Adrenal gland (tissue), 5 donors: ENCODE data around the gene SDR42E2.
"Not testable (repeated sequence)": the region's sequence is repeated elsewhere in the genome, so short reads cannot be mapped to it uniquely, and the experiment has no call there.

Source experiments
- POLR2A ChIP-seq, 2 donors: fragments of 450-650 bp; IDR thresholded peaks; one replicate each; pipeline ENCODE4 v1.6.1; 2017; ENCODE audit warnings: antibody characterized with exemption in 2 of 2, mild to moderate bottlenecking in 2 of 2, moderate library complexity in 1 of 2
- TF ChIP-seq, protein P1 (sequence below), 6 experiments: fragments of 450-650 bp in 4 of 6; fragments of 200-600 bp in 2 of 6; sonication (generic) in 1 of 6; IDR thresholded peaks; 1 replicate in 5 of 6; 2 replicates in 1 of 6; pipeline versions ENCODE4 v1.5.1 to v1.8.0; 2016 to 2021; ENCODE audit warnings: antibody characterized with exemption in 6 of 6, mild to moderate bottlenecking in 2 of 6, moderate library complexity in 1 of 6
- donor health status: DM: no; HTN: no; CAD: no.

DNA sequence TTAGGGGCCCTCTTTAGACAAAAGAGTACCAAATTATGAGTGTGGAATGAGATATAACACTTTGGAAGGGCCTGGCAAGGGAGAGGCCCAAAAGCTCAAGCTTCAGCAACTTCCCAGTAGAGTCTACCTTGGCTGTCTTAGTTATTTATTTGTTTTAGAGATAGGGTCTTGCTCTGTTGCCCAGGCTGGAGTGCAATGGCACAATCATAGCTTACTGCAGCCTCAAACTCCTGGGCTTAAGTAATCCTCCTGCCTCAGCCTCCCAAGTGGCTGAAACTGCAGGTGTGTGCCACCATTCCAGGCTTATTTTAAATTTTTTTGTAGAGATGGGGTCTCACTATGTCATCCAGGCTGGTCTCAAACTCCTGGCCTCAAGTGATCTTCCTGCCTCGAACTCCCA lies 10.3 kb downstream of the SDR42E2 start:
- TF ChIP-seq, protein P1, sequence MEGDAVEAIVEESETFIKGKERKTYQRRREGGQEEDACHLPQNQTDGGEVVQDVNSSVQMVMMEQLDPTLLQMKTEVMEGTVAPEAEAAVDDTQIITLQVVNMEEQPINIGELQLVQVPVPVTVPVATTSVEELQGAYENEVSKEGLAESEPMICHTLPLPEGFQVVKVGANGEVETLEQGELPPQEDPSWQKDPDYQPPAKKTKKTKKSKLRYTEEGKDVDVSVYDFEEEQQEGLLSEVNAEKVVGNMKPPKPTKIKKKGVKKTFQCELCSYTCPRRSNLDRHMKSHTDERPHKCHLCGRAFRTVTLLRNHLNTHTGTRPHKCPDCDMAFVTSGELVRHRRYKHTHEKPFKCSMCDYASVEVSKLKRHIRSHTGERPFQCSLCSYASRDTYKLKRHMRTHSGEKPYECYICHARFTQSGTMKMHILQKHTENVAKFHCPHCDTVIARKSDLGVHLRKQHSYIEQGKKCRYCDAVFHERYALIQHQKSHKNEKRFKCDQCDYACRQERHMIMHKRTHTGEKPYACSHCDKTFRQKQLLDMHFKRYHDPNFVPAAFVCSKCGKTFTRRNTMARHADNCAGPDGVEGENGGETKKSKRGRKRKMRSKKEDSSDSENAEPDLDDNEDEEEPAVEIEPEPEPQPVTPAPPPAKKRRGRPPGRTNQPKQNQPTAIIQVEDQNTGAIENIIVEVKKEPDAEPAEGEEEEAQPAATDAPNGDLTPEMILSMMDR (IDR thresholded peaks at IDR 0.05) = not testable (repeated sequence)
- TF ChIP-seq POLR2A (IDR thresholded peaks at IDR 0.05) = not testable (repeated sequence)
